Fibroblast of the aortic adventitia (primary cell): Measurements from ENCODE around the gene ALOXE3. TPM values are rescaled to one million over a fixed set of nuclear protein-coding genes. Genes with fewer than 3 reads are reported as not detected.

Experiments
- DNase-seq: peaks from one replicate; pipeline ENCODE4 v3.0.0-alpha.2; 2010; ENCODE audit warnings: low read depth
- H3K4me3 ChIP-seq: 2 replicates; pipeline ENCODE4 v1.5.1; 2011; ENCODE audit warnings: low read depth, mild to moderate bottlenecking, control low read depth, low read length, moderate library complexity
- CTCF ChIP-seq: IDR thresholded peaks from 2 replicates; pipeline ENCODE4 v1.5.1; 2011; ENCODE audit warnings: mild to moderate bottlenecking, low read length, control low read depth, inconsistent platforms; ENCODE audit not compliant: insufficient read depth
- total RNA-seq: library from RNA; depleted of rRNA; stranded (reverse); fragments of >200 nt; gene quantifications from 2 replicates; pipeline ENCODE4 v1.2.3, GENCODE V29; 2012; ENCODE audit warnings: low replicate concordance

The ALOXE3 gene
- total RNA-seq, 1 donor, result 0.09 TPM

- peak; percentile 86 for TF ChIP-seq CTCF
- DNase-seq, result peak; percentile 92
- H3K4me3 ChIP-seq, result peak overlapping the region; percentile 4
Observed at GRCh38 chr17:8158267-8159031, 40.1 kb upstream of the ALOXE3 start.

GRCh38 chr17:8156246-8156992 lies 38.1 kb upstream of the ALOXE3 start:
- peak; percentile 100 for DNase-seq
- H3K4me3 ChIP-seq, result peak overlapping the region; percentile 80
- no peak for TF ChIP-seq CTCF

GRCh38 chr17:8155996-8156245 lies 37.6 kb upstream of the ALOXE3 start:
- TF ChIP-seq CTCF, result no peak
- peak overlapping the region; percentile 80 for H3K4me3 ChIP-seq
- no peak for DNase-seq

- peak; percentile 19 for DNase-seq
- no peak for TF ChIP-seq CTCF
- H3K4me3 ChIP-seq, result peak overlapping the region; percentile 80
Observed at GRCh38 chr17:8155231-8155995, 37.1 kb upstream of the ALOXE3 start.

- peak; percentile 37 for DNase-seq
- peak overlapping the region; percentile 80 for H3K4me3 ChIP-seq
- no peak for TF ChIP-seq CTCF
Observed at GRCh38 chr17:8154608-8155155, 36.4 kb upstream of the ALOXE3 start.

- no peak for TF ChIP-seq CTCF
- H3K4me3 ChIP-seq, result peak overlapping the region; percentile 80
- peak; percentile 99 for DNase-seq
Observed at GRCh38 chr17:8153957-8154607, 35.8 kb upstream of the ALOXE3 start.
